8988T (cell line): ENCODE results near the gene SAXO2.
"Not testable (repeated sequence)": the region's sequence is repeated elsewhere in the genome, so short reads cannot be mapped to it uniquely, and the experiment has no call there.

ENCODE experiments used
- DNase-seq: peaks from one replicate; pipeline ENCODE4 v3.0.0; 2011

Gene SAXO2

DNA sequence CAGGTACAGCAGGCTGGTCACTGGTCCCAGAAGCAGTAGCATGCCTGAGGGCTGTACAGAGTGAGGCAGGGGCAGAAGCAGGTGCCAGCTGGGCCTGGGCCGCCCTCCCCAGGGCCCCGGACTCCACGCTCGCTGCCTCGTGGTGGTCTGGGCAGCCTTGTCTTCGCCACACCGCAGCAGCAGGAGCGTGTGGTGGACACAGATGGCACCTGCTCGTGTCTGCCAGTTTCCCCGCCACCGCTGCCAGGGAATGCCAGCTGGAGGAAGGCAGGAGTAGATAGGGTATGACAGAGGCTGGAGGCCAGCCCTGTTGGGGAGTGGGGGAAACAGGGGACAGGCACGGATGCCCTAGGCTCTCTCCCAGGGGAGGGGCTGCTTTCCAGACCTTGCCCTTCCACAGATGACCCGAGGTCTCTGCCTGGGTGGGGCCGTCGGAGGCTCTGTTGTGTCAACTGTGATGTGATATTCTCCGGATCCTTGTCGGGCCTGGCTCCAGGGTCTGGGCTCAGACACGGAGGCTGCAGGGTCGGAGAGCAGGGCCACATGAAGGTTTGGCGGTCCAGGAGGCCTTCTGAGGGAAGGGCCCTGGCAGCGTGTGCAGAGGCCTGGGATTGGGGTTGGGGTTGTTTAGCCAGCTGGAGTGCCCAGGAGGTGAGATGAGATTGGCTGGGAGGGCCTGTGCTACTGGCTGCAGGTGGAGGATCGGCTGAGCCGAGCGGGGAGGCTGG lies 53.1 kb downstream of the SAXO2 start:
- DNase-seq = no peak

DNA sequence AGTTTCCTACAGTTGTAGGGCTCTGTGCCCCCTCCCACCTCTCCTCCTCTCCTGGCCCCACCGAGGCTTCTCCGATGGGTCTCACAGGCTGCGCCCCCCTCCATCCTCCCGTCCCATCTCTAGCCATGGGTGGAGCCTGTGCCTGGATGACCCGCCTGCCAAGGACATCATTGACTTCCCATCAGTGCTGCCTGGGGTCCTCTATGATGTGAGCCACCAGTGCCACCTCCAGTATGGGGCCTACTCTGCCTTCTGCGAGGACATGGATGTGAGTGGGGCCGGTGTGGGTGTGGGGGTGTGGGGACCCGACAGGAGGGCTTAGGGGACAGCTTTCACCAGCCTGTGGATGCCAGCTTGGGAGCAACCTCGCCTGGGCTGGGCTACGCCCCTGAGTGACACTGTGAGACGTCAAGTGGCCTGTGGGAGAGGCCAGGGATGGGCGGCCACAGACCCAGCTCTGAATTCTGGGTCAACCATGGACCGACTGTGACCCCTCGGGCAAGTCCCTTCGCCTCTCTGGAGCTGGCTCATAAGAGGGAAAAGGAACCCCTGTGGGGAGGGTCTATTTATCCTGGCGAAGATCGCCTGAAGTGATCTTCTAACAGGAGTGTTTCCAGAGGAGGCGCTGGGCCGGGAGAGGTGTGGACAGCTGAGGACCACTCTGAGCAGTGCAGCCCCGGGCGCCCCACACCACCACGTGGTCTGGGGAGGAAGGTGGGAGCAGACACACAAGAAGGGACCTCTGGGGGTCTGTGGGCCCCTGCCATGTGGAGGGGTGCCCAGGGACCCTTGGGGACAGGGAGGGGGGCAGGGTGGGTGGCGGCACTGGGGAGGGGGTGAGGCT lies 53.9 kb downstream of the SAXO2 start:
- not testable (repeated sequence) for DNase-seq

DNA sequence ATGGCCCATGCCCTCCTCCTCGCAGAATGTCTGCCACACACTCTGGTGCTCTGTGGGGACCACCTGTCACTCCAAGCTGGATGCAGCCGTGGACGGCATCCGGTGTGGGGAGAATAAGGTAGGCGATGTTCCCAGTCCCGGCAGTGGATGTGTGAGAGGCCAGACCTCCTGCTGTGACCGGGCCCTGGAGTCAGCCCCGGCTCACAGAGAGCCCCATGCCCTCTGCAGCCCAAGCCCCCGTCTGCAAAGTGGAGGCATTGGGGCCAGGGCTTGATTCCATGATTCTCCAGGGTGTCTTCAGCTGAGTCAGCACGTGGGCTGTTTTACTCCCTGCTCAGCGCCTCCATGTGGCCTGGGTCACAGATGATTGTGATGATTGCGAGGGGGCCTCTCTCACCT lies 54.5 kb downstream of the SAXO2 start:
- no peak for DNase-seq

DNA sequence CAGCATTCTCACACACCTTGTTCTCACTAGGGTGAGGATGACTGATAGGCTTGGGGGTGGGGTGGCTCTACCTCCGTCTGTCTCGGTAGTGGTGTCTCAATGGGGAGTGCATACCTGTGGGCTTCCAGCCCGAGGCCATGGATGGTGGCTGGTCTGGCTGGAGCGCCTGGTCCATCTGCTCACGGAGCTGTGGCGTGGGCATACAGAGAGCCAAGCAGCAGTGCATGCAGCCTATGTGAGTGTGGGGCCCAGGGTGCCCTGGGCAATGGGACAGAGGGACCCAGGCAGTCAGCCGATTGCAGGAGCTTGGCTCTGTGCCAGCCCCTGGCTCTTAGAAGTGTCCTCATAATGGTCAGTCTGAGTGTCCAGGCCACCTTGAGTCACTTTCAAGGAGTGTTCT lies 54.9 kb downstream of the SAXO2 start:
- not testable (repeated sequence) for DNase-seq

DNA sequence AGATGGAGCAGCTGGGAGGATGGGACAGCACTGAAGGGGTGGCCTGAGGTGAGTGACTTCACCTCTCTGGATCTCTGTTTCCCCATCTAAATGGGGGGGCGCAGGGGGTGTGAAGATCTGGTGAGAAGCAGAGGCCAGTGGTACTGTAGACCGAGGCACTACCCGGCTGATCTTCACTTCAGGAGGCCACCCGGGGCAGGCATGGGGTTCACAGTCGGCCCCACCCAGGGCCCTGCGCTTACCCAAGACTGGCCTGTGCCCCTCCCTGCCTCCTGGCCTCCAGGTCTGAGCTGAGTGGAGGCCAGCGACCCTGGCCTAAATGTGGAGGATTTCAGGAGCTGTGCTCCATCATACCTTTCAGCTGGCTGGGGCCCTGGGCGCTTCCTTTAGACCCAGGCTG lies 55.7 kb downstream of the SAXO2 start:
- not testable (repeated sequence) for DNase-seq

DNA sequence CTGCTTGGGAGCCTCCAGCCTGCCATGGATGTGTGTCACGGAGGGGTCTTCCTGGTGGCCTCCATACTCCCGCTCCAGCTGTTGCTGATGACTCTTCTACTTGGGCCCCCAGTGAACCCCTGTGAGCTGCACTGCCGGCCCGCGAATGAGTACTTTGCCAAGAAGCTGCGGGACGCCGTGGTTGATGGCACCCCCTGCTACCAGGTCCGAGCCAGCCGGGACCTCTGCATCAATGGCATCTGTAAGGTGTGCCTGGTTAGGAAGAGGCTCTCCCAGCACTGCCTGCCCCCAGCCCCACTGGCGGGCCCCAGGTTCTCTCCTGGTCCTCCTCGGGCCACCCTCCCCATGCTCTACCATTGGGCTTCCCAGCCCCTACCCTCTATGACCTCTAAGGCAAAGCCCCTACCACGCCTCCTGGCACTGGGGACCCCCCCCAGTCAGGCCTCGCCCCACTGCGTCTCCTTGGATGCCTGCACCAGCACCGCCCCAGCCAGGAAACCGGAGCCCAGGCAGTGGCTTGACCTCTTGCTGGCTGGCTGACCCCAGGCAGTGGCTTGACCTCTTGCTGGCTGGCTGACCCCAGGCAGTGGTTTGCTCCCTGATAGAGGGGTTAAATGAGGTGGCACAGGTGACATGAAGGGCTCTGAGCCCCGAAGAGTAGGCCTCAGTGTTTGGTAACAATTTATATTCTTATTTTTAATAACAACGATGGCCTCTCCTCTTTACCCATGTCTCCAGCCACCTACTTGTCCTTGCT lies 57.1 kb downstream of the SAXO2 start:
- DNase-seq = not testable (repeated sequence)

DNA sequence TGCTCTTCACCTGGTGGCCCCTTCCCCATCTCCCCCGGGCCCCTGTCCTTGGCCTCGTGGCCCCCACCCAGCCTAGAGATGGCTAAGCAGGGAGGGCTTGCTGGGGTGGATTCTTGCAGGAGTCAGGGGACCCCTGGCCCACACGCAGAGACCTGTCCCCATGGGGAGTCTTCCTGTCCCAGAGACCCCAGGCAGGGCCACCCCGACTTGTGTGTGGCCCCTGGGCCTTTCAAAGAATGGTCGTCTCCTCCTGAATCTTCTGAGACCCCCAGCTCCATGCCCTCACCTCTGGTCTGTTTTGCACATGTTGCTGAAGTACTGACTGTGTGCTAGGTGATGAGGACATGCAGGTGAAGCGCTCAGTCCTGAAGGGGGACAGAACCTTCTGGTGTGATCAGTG lies 58.2 kb downstream of the SAXO2 start:
- DNase-seq = not testable (repeated sequence)

DNA sequence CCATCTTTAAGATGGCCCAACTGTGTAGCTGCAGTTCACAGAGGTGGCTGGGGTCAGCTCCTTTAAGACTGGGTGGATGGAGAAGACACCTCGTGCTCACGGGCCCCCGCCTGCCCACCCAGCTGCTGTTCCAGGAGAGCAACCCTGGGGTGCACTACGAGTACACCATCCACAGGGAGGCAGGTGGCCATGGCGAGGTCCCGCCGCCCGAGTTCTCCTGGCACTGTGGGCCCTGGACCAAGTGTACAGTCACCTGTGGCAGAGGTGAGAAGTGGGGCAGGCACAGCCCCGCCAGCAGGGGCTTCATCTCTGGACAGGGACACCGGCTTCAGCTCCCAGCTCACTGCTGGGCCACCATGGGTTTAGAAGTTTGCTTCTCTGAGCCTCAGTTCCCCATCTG lies 59.9 kb downstream of the SAXO2 start:
- DNase-seq = not testable (repeated sequence)

DNA sequence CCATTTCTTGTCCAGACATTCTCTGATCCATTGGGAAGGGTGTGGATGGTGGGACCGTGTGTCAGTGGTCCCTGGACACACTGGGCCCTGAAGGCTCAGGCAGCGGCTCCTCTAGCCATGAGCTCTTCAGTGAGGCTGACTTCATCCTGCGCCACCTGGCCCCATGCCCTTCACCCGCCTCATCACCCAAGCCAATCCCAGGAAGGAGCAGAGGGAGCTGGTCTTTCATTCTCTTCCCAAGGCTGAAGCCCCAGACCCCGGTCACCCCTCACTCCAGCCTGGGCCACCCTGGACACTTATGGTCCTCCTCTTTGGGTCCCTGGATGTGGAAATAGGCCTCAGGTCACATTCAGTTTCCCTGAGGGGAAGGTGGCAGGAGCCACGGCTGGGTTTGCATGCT lies 62.2 kb downstream of the SAXO2 start:
- DNase-seq = not testable (repeated sequence)

DNA sequence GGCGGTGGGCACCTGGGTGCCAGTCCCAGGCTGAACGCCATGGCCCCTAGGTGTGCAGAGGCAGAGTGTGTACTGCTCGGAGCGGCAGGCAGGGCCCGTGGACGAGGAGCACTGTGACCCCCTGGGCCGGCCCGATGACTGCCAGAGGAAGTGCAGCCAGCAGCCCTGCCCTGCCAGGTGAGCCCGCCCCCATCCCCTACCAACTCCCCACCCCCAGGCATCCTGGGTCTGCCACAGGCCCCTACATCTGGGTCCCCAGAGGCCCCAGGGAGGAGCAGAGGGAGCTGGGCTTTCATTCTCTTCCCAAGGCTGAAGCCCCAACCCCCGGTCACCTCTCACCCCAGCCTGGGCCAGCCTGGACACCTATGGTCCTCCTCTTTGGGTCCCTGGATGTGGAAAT lies 63.0 kb downstream of the SAXO2 start:
- not testable (repeated sequence) for DNase-seq

DNA sequence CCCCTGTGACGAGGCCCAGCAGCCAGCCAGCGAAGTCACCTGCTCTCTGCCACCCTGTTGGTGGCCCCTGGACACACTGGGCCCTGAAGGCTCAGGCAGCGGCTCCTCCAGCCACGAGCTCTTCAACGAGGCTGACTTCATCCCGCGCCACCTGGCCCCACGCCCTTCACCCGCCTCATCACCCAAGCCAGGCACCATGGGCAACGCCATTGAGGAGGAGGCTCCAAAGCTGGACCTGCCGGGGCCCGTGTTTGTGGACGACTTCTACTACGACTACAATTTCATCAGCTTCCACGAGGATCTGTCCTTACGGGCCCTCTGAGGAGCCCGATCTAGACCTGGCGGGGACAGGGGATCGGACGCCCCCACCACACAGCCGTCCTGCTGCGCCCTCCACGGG lies 64.3 kb downstream of the SAXO2 start:
- DNase-seq = not testable (repeated sequence)

DNA sequence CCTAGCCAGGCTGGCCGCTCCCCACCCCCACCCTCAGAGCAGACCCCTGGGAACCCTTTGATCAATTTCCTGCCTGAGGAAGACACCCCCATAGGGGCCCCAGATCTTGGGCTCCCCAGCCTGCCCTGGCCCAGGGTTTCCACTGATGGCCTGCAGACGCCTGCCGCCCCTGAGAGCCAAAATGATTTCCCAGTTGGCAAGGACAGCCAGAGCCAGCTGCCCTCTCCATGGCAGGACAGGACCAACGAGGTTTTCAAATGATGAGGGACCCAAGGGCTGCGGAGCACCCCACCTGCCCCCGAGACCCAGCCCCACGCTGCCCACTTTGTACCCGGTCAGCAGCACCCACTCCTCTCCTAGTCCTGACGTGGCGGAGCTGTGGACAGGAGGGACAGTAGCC lies 64.8 kb downstream of the SAXO2 start:
- not testable (repeated sequence) for DNase-seq

DNA sequence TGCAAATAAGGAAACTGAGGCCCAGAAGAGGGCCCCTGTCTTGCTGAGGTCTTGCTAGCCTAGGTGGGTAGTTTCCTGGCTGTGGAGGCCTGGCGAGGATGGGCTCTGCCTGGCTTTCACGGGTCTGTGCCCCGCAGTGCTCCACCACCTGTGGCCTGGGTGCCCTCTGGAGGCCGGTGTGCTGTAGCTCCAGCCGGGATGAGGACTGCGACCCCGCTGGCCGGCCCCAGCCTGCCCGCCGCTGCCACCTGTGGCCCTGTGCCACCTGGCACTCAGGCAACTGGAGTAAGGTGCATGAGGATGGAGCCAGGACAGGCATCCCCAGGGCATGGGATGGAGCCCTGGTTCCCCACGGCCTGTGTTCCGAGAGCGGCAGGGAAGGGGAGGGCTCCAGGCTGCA lies 66.4 kb downstream of the SAXO2 start:
- DNase-seq = not testable (repeated sequence)

DNA sequence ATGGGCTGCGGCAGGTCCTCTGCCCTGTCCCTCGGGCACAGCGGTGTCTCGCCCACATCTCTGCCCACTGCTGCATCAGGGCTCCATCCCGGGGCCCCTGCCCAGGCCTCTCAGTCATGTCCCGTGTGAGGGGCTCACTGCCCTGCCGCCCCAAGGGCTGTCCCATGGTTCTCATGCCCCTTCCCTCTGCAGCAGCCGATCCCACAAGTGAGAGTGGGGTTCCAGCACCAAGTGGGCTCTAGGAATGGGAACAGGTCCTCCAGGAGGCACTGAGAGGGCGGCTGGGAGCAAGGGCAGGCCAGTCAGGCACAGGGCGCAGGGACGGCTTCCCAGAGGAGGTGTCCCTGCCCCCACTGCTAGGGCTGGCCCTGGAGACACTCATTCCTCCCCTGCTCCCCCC lies 68.3 kb downstream of the SAXO2 start:
- DNase-seq = not testable (repeated sequence)

DNA sequence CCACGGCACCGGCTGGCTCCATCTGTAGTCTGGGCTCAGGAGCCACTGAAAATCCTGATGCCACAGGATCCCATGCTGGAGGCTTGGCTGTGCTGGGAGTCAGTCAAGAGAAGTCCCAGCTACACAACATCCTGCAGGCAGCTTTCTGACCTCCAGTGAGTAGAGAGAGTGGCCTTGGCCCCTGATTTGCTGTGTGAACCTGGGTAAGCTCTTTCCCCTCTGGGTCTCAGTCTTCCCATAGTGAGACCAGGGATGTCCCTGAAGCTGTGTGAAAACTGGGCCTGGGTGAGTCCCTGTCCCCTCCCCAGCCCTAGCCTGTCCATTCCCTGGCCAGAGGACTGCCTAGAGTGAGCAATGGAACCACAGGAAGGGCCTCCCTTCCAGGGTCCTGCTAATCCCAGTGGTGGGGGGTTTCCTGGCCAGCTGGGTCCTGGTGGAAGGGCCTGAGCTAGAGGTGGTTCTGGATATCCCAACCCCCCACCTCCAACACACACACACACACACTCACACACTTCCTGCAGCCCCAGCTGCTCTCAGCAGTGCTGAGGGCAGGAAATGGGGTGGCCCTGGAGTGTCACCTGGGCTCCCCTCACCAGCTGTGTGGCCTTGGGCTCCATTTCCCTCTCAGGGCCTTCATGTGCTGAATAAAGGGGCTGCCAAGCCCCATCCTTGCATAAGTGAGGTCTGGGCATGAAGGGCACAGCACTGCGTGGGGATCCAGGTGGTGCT lies 69.1 kb downstream of the SAXO2 start:
- not testable (repeated sequence) for DNase-seq

DNA sequence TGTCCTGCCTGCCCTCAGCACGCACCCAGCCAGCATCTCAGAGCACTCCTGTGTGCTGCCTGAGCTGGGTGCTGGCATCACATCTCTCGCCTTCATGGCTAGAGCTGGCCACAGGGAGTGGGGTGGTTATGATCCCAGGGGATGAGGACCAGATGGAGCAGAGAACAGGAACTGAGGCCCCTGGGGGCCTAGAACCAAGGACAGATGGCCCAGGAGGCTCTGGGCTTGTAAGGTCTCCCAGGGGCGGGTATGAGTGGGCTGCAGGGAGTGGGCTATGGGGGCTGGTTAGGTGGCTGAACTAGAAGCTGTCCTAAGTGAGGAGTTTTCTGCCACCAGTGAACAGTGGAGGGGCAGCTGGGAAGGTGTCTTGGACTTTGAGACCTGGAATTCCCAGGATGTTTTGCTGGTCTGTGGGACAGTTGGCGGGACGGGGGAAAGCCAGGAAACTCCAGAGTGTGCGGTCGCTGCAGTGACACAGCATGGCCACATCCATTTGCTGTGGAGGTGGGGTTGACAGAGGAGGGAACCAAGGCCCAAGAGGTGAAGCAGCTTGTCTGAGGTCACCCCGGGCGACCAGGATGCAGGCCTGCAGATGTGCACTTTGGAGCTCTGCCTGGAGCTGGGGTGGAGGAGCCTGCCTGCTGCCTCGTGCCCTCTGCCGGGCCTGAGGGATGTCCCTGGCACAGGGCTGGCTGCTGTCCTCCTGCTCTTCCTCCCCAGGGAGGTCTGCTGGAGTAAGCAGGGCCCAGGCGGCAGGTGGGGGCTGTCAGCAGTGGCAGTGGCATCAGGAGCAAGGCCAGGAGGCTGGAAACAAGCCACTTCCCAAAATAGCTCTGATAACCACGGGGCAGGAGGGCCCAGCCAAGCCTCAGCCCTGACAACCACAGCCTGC lies 70.3 kb downstream of the SAXO2 start:
- DNase-seq = not testable (repeated sequence)

DNA sequence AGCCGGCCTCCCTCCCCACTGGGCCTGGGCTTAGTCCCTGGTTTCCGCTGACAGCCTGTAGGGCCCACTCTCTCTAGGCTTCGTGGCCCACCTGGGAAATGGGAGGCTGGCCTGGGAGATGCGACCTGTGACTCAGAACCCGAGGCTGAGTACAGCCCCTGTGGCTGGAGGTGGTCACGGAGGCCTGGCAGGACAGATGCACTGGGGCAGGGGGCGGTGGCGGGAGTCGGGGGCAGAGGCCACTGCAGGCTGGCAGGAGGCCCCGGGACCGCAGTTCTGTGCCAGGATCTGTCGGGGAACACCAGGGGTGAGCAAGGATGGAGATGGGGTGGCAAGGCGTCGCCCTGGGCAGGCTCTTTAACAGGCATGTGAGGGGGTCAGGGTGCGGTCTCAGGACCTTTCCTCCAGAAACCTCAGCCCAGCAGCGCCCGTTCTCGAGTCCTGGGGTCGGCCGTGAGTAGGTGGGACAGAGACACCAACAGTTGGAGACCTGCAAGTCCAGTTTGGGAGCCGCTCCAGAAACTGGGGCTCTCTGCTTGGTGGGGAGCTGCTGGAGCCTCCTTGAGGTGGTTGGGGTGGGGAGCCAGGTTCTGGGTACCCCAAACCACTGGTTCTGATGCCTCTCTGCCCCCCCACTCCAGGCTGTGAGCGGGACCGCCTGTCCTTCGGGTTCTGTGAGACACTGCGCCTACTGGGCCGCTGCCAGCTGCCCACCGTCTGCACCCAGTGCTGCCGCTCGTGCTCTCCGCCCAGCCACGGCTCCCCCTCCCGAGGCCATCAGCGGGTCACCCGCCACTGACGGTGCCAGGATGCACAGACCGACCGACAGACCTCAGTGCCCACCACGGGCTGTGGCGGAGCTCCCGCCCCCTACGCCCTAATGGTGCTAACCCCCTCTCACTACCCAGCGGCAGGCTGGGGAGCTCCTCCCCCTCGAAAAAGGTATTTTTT lies 71.3 kb downstream of the SAXO2 start:
- DNase-seq = not testable (repeated sequence)
